Suppressor macrophage treated with lipopolysaccharide for 4 hours (primary cell): ENCODE data around the gene CMTM4.
"Not testable (repeated sequence)": the region's sequence is repeated elsewhere in the genome, so short reads cannot be mapped to it uniquely, and the experiment has no call there.

Experiments
- DNase-seq: peaks from one replicate; pipeline ENCODE4 v3.0.0-alpha.2; 2020

CMTM4 gene

GRCh38 chr16:66668777-66669444, 27.6 kb downstream of the CMTM4 start:
- peak; percentile 47 for DNase-seq

GRCh38 chr16:66667944-66668343, 28.6 kb downstream of the CMTM4 start:
- no peak for DNase-seq

GRCh38 chr16:66662445-66663194, 33.9 kb downstream of the CMTM4 start:
- DNase-seq = peak; percentile 25

- DNase-seq = not testable (repeated sequence)
These were observed 34.7 kb downstream of the CMTM4 start for GRCh38 chr16:66661671-66662346.

DNA sequence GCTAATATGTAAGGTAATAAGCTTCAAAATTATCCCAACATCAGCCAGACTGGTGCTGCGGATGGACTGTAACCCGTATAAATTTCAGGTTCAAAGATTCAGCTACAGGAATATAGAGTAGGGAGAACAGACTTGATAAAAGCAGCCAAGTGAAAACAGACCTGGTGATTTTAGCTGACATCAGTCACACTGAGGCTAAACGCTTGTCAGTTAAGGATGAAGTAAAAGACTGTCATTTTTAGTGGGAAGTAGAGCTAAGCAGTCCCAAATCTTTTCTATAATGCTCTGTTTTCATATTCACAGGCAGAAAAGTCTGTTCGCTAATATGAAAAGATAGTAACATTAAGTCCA, 35.4 kb downstream of the CMTM4 start:
- no peak for DNase-seq

DNA sequence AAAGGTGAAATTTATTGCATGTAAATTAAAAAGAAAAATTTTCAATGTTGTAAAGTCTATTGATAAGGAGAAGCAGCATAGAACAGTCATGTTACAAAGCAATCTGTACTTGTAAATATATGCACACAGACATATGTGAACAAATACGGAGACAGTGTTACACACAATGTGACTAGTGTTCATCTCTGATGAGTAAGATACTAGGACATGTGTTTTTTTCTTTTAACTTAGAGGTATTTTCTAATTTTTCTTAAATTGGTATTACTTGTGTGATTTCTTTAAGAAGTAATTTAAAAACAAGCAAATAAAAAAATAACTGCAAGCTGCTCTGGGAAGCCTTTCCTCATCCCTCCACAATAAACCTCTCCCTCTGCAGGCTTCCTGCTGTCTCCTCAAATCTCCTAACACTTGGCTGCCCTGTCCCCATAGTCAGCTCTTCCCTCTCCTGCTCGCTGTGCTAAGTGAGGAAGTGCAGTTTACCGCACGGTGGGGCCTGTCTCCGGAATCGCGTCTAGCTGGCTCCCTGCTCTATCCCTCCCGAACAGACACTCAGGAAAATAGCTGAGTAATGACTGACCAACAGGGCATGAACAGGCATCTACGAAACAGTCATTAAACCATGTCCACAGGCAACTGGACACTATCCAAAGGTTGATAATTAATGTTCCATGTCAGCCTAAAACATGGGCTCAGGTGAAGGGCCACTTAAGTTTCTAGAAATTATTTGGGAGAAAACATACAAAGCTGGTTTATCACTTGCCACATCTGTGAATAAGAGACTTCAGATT, 35.9 kb downstream of the CMTM4 start:
- DNase-seq = peak; percentile 66

DNA sequence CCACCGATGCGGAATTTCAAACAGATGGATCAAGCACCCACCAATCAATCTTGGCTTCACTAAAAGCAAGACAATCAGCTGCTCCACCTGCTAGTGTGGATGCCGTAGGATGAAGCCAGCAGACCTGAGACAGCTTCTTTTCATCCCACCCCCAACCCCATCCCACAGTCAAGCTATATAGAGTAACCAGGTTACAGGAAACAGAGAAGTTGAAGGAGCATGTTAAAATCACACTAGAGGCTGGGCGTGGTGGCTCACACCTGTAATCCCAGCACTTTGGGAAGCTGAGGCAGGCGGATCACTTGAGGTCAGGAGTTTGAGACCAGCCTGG, 37.7 kb downstream of the CMTM4 start:
- no peak for DNase-seq

DNA sequence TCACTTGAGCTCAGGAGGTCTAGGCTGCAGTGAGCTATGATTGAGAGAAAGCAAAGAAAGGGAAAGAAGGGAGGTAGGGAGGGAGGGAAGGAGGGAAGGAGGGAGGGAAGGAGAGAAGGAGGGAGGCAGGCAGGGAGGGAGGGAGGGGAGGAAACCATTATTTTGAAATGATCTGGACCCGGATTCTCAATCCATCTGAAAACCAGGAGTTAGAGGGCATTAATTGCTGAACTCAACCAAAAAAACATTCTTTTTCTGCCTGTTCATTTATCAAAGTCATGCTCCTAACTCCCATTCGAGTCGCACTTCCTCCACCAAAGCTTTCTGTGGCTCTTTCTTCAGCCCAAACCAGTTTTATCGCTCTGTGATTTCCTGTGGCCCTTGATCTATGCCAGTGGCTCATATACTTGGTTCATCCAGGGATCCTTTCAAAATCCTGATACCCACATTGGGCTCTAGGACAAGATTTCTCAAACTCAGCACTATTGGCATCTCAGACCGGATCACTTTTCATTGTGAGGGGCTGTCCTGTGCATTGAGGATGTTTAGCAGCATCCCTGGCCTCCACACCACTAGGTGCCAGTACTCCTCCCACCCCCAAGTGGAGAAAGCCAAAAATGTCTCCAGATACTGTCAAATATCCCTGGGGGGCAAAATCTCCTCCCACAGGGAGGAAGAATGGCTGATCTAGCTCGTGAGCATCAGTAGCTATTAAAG, 38.2 kb downstream of the CMTM4 start:
- no peak for DNase-seq

DNA sequence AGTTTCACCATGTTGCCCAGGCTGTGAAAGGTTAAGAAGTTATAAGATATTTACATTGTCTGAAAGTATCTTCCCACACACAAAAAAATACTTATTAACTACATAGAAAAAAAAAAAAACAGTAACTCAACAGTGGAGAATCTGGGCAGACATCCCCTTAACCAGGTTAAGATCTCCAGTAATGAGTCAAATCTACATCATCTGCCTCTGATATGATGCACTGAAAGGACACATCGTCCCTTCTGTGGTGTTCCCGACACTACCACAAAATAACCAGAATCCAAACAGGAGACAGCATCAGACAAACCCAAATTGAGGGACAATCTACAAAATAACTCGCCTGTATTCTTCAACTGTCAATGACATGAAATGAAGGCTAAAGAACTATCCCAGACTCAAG, 40.0 kb downstream of the CMTM4 start:
- no peak for DNase-seq

DNA sequence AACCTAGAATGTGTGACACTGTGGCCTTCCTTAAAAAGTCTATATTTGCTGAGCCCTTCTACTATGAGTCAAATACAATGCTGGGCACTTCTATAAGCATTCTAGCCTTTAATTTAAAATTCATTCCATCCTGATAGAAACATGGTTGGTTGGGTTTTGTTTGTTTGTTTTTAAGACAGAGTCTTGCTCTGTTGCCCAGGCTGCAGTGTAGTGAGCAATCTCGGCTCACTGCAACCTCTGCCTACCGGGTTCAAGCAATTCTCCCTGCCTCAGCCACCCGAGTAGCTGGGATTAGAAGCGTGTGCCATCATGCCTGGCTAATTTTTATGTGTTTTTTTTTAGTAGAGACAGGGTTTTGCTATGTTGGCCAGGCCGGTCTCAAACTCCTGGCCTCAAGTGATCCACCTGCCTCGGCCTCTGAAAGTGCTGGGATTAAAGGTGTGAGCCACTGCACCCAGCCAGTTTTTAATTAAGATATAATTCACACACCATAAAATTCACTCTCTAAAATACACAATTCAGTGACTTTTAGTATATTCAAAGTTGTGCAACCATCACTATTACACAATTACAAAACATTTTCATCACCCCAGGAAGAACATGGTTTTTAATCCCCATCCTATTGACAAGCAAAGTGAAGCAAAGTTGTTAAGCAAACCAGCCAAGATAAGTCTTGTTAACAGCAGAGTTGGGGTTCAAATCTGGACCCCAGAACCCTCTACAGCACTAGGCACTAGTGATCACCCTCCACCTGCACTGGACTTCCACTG, 42.8 kb downstream of the CMTM4 start:
- DNase-seq = peak; percentile 51

GRCh38 chr16:66652661-66653360, 43.7 kb downstream of the CMTM4 start:
- peak; percentile 28 for DNase-seq

DNA sequence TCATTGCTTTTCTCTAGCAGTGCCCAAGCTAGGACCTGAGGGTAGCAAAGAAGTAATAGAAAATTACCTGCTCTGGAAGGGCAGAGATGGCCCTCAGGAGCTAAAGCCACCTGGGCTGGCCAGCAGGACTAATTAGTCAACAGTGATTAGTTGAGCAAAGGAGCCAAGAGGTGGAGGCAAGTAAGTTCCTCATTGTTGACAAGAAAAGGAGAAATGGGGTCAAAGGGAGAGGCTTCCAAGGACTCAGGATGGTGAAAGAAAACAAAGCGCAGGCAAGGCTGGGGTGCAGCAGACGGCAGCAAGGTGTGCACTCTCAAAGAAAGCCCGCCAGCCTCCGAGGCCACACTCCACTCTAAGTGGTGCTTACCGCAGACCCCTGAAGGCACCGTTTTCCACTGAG, 44.6 kb downstream of the CMTM4 start:
- DNase-seq = peak; percentile 11

DNA sequence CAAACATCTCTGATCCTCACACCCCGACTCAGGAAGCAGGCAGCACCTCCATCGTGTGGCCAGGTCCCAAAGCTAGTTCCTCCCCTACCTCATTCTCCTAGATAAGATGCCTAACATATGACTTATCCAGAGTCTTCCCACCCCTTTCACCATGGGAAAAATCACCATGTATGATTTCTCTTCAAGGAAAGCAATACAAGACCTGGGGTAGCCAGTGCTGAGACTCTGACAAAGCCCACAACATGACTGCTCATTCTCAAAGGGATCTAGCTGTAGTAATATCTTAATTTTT, 45.1 kb downstream of the CMTM4 start:
- DNase-seq = no peak

DNA sequence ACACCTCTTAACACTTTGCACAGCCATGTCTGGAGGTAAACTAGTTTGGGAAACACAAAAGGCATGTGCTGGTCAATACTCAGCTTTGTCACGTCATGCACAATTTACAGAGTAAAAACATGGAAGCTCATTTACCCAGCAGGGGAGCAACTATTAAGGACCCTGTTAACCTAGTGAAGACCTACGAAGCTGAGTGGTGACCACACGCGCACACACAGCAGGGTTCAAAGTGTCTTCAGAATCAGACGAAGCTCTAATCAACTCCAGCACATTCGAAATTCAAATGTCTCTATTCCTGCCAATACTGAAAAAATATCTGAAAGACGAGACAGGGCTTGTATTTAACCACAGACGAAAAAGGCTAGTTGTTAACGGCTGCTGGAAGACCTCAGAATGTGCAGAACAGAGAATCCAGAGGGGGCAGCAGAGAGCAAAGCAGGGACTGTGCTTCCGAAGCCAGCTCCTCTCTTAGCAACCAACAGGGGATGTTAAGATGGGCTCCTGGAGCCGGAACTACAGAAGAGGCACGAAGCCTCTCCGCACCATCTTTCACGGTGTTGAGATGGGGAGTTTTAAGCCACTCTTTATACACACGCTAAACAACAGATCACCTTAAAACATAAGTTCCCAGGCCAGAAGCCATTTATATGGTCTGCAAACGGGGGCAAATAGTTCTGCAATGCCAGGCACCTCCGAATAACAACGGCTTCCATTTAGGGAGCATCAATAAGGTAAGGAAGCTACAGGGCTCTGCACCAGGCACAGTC, 45.7 kb downstream of the CMTM4 start:
- DNase-seq = peak; percentile 84

- no peak for DNase-seq
These were observed 46.8 kb downstream of the CMTM4 start for GRCh38 chr16:66649636-66650205.

DNA sequence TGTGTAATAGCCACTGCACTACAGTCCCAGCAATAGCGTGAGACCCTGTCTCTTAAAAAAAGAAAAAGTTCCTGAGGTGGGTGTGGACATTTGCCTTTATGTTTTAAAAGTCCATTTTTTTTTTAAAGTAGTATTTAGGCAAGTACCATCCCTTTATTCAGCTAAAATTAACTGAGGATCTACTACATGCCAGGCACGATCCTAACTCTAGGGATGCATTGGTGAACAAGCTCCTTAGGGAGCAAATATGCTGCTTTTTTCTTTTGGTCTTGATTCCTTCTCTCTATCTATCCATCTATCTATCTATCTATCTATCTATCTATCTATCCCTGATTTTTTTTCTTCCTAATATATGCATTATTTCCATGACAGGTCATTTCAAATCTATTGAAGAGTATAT, 47.4 kb downstream of the CMTM4 start:
- DNase-seq = no peak

- no peak for DNase-seq
These were observed 48.7 kb downstream of the CMTM4 start for GRCh38 chr16:66647866-66648265.

- DNase-seq = no peak
These were observed 55.2 kb downstream of the CMTM4 start for GRCh38 chr16:66641387-66641786.

DNA sequence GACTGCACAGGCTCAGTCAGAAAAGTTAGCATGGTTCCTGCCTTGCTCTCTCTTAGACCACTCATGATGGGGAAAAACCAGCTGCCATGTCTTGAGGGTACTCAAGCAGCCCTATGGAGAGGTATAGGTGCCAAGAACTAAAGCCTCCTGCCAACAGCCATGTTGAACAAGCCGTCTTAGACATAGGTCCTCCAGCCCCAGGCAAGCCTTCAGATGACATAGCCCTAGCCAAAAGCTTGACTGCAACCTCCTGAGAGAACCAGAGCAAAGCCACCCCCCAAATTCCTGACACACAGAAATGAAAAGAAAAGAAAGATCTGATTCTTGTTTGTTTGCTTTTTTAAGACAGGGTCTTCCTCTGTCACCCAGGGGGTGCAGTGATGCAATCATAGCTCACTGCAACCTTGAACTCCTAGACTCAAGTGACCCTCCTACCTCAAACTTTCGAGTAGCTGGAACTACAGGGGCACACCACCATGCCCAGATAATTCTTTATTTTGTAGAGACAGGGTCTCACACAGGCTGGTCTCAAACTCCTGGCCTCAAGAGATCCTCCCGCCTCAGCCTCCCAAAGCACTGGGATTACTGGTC, 55.7 kb downstream of the CMTM4 start:
- no peak for DNase-seq
